Testis (tissue), 2 donors: Measurements from ENCODE around the gene AQP6.

Experiments used
- POLR2A ChIP-seq: fragments of 450-650 bp; IDR thresholded peaks from one replicate; pipeline ENCODE4 v1.6.1; 2017; ENCODE audit warnings: antibody characterized with exemption, mild to moderate bottlenecking, moderate library complexity
- TF ChIP-seq, protein P1 (sequence below), 3 experiments: fragments of 450-650 bp in 2 of 3; fragments of 200-600 bp in 1 of 3; sonication (generic) in 1 of 3; IDR thresholded peaks; one replicate each; pipeline ENCODE4 v1.5.1; 2016 to 2019; ENCODE audit warnings: antibody characterized with exemption in 3 of 3, mild to moderate bottlenecking in 2 of 3, moderate library complexity in 1 of 3

DNA sequence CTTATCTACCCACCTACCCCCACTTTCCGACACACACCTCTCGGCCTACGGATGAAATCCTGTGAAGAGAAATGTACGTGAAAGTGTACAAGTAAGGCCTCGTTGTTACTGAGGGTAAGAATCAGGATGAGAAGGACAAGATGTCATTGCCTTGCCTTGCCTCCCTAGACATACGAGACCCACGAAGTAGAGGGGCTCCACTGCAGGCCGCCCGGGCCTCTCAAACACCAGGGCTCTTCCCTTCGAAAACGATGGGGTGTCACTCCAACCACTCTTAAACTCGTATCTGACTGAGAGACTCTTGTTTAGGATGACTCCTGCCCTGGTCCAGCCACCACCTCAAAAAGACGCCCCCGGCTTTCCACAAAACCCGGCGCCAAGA is 52.0 kb downstream of the AQP6 start:
- TF ChIP-seq, protein P1, sequence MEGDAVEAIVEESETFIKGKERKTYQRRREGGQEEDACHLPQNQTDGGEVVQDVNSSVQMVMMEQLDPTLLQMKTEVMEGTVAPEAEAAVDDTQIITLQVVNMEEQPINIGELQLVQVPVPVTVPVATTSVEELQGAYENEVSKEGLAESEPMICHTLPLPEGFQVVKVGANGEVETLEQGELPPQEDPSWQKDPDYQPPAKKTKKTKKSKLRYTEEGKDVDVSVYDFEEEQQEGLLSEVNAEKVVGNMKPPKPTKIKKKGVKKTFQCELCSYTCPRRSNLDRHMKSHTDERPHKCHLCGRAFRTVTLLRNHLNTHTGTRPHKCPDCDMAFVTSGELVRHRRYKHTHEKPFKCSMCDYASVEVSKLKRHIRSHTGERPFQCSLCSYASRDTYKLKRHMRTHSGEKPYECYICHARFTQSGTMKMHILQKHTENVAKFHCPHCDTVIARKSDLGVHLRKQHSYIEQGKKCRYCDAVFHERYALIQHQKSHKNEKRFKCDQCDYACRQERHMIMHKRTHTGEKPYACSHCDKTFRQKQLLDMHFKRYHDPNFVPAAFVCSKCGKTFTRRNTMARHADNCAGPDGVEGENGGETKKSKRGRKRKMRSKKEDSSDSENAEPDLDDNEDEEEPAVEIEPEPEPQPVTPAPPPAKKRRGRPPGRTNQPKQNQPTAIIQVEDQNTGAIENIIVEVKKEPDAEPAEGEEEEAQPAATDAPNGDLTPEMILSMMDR (IDR thresholded peaks at IDR 0.05) = no peak
- no peak for TF ChIP-seq POLR2A
